Ishikawa (cell line): ENCODE data around the gene APBA2.

Source experiments
- CEBPB ChIP-seq: IDR thresholded peaks from 2 replicates; pipeline ENCODE4 v1.6.1; 2012
- CREB1 ChIP-seq: IDR thresholded peaks from 2 replicates; pipeline ENCODE4 v1.6.1; 2012; ENCODE audit warnings: low read depth
- EGR1 ChIP-seq: IDR thresholded peaks from 2 replicates; pipeline ENCODE4 v1.6.1; 2012
- EP300 ChIP-seq: IDR thresholded peaks from 2 replicates; pipeline ENCODE4 v1.6.1; 2012; ENCODE audit warnings: borderline replicate concordance
- FOXM1 ChIP-seq: IDR thresholded peaks from 2 replicates; pipeline ENCODE4 v1.6.1; 2012; ENCODE audit warnings: low read depth, borderline replicate concordance
- NFIC ChIP-seq: IDR thresholded peaks from 2 replicates; pipeline ENCODE4 v1.6.1; 2012
- RAD21 ChIP-seq: IDR thresholded peaks from 2 replicates; pipeline ENCODE4 v1.6.1; 2012; ENCODE audit warnings: low read depth
- TAF1 ChIP-seq: IDR thresholded peaks from 2 replicates; pipeline ENCODE4 v1.6.1; 2012; ENCODE audit warnings: low read depth, mild to moderate bottlenecking
- TCF12 ChIP-seq: IDR thresholded peaks from 2 replicates; pipeline ENCODE4 v1.6.1; 2012; ENCODE audit warnings: low read depth
- TEAD4 ChIP-seq: IDR thresholded peaks from 2 replicates; pipeline ENCODE4 v1.6.1; 2012
- YY1 ChIP-seq: IDR thresholded peaks from 2 replicates; pipeline ENCODE4 v1.6.1; 2012; ENCODE audit warnings: low read depth
- ZBTB7A ChIP-seq: IDR thresholded peaks from 2 replicates; pipeline ENCODE4 v1.6.1; 2012; ENCODE audit warnings: low read depth
- TF ChIP-seq, protein P1 (sequence below): IDR thresholded peaks from 2 replicates; pipeline ENCODE4 v1.6.1; 2012
- TF ChIP-seq, protein P2 (sequence below): IDR thresholded peaks from 2 replicates; pipeline ENCODE4 v1.6.1; 2012; ENCODE audit warnings: low read depth, mild to moderate bottlenecking
- TF ChIP-seq, protein P3 (sequence below): IDR thresholded peaks from 2 replicates; pipeline ENCODE4 v1.6.1; 2012

APBA2 gene

DNA sequence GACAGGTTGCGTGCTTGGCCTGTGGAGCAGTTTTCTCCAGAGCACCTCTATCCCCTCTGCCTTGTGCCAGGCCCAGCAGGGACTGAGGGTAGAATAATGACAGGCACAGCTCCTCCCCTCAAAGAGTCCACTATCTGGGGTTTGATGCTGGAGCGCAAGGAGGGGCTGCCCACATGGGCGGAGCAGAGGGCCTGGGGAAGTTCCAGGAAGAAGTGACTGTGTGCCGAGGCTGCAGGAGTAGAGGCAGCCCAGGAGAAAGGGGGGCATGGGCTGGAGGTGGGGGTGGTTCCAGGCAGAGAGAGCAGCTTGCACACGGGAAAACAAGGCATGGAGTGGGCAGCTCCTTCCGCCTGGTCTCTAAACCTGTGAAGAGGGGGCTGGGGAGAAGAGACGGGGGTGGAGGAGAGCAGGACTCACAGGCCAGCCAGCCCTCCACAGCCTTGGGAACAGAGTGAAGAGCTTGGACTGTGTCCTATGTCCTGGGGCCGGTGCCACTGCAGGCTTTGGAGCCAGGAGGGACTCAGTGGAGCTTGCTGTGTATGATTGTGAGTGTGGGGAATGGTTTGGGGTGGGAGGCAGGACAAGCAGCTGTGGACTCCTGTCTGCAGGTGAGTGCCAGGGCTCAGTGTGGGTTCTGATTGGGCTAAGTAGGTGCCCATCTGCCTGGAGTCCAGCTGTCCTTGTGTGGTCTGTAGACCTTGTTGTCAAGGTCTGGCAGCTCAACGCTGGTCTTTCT lies 48.1 kb downstream of the APBA2 start:
- TF ChIP-seq, protein P1, sequence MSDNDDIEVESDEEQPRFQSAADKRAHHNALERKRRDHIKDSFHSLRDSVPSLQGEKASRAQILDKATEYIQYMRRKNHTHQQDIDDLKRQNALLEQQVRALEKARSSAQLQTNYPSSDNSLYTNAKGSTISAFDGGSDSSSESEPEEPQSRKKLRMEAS: no peak
- no peak for TF ChIP-seq YY1
- TF ChIP-seq, protein P2, sequence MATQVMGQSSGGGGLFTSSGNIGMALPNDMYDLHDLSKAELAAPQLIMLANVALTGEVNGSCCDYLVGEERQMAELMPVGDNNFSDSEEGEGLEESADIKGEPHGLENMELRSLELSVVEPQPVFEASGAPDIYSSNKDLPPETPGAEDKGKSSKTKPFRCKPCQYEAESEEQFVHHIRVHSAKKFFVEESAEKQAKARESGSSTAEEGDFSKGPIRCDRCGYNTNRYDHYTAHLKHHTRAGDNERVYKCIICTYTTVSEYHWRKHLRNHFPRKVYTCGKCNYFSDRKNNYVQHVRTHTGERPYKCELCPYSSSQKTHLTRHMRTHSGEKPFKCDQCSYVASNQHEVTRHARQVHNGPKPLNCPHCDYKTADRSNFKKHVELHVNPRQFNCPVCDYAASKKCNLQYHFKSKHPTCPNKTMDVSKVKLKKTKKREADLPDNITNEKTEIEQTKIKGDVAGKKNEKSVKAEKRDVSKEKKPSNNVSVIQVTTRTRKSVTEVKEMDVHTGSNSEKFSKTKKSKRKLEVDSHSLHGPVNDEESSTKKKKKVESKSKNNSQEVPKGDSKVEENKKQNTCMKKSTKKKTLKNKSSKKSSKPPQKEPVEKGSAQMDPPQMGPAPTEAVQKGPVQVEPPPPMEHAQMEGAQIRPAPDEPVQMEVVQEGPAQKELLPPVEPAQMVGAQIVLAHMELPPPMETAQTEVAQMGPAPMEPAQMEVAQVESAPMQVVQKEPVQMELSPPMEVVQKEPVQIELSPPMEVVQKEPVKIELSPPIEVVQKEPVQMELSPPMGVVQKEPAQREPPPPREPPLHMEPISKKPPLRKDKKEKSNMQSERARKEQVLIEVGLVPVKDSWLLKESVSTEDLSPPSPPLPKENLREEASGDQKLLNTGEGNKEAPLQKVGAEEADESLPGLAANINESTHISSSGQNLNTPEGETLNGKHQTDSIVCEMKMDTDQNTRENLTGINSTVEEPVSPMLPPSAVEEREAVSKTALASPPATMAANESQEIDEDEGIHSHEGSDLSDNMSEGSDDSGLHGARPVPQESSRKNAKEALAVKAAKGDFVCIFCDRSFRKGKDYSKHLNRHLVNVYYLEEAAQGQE: no peak
- TF ChIP-seq EGR1: no peak
- TF ChIP-seq TCF12: no peak
- no peak for TF ChIP-seq NFIC
- TF ChIP-seq EP300: no peak
- no peak for TF ChIP-seq CREB1
- TF ChIP-seq CEBPB: no peak
- TF ChIP-seq FOXM1: no peak
- no peak for TF ChIP-seq TEAD4
- TF ChIP-seq ZBTB7A: no peak
- no peak for TF ChIP-seq RAD21
- TF ChIP-seq, protein P3, sequence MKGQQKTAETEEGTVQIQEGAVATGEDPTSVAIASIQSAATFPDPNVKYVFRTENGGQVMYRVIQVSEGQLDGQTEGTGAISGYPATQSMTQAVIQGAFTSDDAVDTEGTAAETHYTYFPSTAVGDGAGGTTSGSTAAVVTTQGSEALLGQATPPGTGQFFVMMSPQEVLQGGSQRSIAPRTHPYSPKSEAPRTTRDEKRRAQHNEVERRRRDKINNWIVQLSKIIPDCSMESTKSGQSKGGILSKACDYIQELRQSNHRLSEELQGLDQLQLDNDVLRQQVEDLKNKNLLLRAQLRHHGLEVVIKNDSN: no peak
- no peak for TF ChIP-seq TAF1

DNA sequence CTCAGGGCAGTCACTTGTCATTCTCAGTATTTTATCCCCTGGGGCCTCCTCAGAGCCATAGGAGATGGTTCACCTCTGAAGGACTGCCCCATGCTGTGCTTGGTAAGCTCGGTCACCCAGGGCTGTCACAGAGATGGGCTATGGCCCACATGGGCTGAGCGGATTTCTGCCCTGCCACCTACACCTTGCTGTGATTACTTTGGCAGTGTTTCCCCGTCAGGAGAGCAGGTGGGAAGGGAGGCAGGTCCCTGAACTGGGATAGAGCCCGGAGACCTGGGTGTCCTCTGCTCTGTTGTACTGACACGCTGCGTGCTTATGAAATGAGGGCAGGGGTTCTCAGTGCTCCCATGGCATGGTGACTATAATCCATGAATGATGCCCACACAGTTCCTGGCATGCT lies 48.9 kb downstream of the APBA2 start:
- TF ChIP-seq ZBTB7A (no peak), EGR1 (no peak), TEAD4 (no peak), RAD21 (no peak), CREB1 (no peak), TCF12 (no peak), CEBPB (no peak), NFIC (no peak), FOXM1 (no peak), TAF1 (no peak), EP300 (no peak), YY1 (no peak)
- TF ChIP-seq, protein P1: no peak
- TF ChIP-seq, protein P2: no peak
- TF ChIP-seq, protein P3: no peak

DNA sequence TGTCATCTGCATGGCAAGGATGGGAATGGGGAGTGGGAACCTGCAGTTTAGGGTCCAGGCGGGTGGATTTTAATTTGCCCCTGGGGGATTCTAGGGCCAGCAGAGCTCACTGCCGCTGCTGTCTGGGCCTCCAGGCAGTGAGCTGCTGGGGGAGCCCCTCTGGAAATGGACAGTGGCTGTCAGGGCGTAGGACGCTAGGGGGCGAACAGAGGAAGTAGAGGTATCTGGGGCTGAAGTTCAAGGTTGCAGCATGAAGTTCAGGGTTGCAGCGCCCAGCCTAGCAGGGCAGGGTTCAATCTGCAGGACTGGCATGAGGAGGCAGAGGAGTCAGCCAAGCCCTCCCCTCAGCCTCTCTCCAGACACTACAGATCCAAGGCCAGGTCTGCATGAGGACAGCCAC lies 49.5 kb downstream of the APBA2 start:
- TF ChIP-seq RAD21 (no peak), TAF1 (no peak), CREB1 (no peak), CEBPB (no peak), ZBTB7A (no peak), EP300 (no peak), NFIC (no peak), FOXM1 (no peak), TCF12 (no peak), EGR1 (no peak), YY1 (no peak), TEAD4 (no peak)
- TF ChIP-seq, protein P2: no peak
- TF ChIP-seq, protein P3: no peak
- TF ChIP-seq, protein P1: no peak
